DND-41 (cell line): Measurements from ENCODE around the gene OR6T1.

Source experiments
- ATAC-seq: fragments of 200-7000 bp; cut with Tn5 transposase; 3 replicates; pipeline ENCODE4 v1.9.1; 2021; ENCODE audit warnings: low read depth; ENCODE audit not compliant: insufficient read depth
- DNase-seq: peaks from one replicate; pipeline ENCODE4 v3.0.0-alpha.2; 2020
- H2AFZ ChIP-seq: 2 replicates; pipeline ENCODE4 v1.6.0; 2012; ENCODE audit warnings: low read depth, low read length
- H3K27ac ChIP-seq: 2 replicates; pipeline ENCODE4 v1.5.1; 2012; ENCODE audit warnings: low read length, inconsistent platforms
- H3K27me3 ChIP-seq: fragments of 200-600 bp; sonication (generic); 2 replicates; pipeline ENCODE4 v1.6.0; 2012; ENCODE audit warnings: low read length, mild to moderate bottlenecking, inconsistent platforms; ENCODE audit not compliant: insufficient read depth, poor library complexity
- H3K36me3 ChIP-seq: 2 replicates; pipeline ENCODE4 v1.5.1; 2012; ENCODE audit warnings: low read length, inconsistent platforms; ENCODE audit not compliant: insufficient read depth
- H3K4me1 ChIP-seq: 2 replicates; pipeline ENCODE4 v1.5.1; 2012; ENCODE audit warnings: mild to moderate bottlenecking, low read length; ENCODE audit not compliant: insufficient read depth
- H3K4me2 ChIP-seq: 2 replicates; pipeline ENCODE4 v1.6.0; 2012; ENCODE audit warnings: mild to moderate bottlenecking, moderate library complexity, low read length, inconsistent platforms; ENCODE audit not compliant: insufficient read depth
- H3K4me3 ChIP-seq, 2 experiments: fragments of 200-600 bp in 1 of 2; shearing (Covaris generic) in 1 of 2; 2 replicates each; pipeline ENCODE4 v1.5.1; 2012 to 2016; ENCODE audit warnings: inconsistent platforms in 2 of 2, low read length in 2 of 2, mild to moderate bottlenecking in 2 of 2, low read depth in 1 of 2, moderate library complexity in 1 of 2
- H3K79me2 ChIP-seq: 2 replicates; pipeline ENCODE4 v1.6.0; 2012; ENCODE audit warnings: low read length, inconsistent platforms; ENCODE audit not compliant: insufficient read depth
- H3K9ac ChIP-seq: 2 replicates; pipeline ENCODE4 v1.6.0; 2012; ENCODE audit warnings: low read depth, mild to moderate bottlenecking, inconsistent platforms, low read length, moderate library complexity
- H3K9me3 ChIP-seq: 2 replicates; pipeline ENCODE4 v1.5.1; 2012; ENCODE audit warnings: low read length, moderate library complexity, mild to moderate bottlenecking, inconsistent platforms; ENCODE audit not compliant: insufficient read depth, severe bottlenecking
- H4K20me1 ChIP-seq: 2 replicates; pipeline ENCODE4 v1.6.0; 2012; ENCODE audit warnings: low read length; ENCODE audit not compliant: insufficient read depth
- EZH2 ChIP-seq: IDR thresholded peaks from 3 replicates; pipeline ENCODE4 v1.6.1; 2012; ENCODE audit warnings: borderline replicate concordance, low read depth, mild to moderate bottlenecking, moderate library complexity, low read length, inconsistent platforms; ENCODE audit not compliant: severe bottlenecking
- TF ChIP-seq, protein P1 (sequence below): IDR thresholded peaks from 2 replicates; pipeline ENCODE4 v1.5.1; 2012; ENCODE audit warnings: borderline replicate concordance, low read length, moderate library complexity, mild to moderate bottlenecking; ENCODE audit not compliant: poor library complexity, severe bottlenecking; ENCODE audit errors: extremely low read depth

Gene OR6T1

DNA sequence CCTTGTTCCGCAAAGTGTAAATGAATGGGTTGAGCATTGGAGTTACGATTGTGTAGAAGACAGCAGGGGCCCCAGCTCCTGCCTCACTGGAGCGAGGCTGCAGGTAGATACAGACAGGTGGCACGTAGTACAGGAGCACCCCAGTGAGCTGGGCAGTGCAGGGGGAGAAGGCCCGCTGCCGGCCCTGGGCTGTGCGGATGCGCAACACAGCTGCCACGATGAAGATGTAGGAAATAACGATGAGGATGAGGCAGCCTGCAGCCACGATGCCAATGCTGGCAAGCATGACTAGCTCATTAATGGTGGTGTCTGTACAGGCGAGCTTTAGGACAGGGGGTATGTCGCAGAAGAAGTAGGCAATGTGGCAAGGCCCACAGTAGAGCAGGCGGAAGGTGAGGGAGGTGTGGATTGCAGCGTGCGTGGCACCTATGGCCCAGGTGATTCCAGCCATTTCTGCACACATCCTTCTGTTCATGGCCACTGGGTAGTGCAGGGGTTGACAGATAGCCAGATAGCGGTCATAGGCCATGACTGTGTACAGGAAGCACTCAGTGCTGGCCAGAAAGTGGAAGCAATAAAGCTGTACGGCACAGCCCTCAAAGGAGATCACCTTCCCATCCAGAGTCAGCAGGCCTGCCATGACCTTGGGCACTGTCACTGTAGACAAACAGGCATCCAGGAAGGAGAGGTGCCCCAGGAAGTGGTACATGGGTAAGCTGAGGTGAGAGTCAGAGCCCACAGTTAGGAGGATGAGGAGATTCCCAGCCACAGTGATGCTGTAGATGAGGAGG lies 33.3 kb upstream of the OR6T1 start:
- no peak overlapping the region for H2AFZ ChIP-seq
- no peak overlapping the region for H3K27ac ChIP-seq
- no peak overlapping the region for H3K9ac ChIP-seq
- no peak for ATAC-seq
- no peak for TF ChIP-seq EZH2
- TF ChIP-seq, protein P1, sequence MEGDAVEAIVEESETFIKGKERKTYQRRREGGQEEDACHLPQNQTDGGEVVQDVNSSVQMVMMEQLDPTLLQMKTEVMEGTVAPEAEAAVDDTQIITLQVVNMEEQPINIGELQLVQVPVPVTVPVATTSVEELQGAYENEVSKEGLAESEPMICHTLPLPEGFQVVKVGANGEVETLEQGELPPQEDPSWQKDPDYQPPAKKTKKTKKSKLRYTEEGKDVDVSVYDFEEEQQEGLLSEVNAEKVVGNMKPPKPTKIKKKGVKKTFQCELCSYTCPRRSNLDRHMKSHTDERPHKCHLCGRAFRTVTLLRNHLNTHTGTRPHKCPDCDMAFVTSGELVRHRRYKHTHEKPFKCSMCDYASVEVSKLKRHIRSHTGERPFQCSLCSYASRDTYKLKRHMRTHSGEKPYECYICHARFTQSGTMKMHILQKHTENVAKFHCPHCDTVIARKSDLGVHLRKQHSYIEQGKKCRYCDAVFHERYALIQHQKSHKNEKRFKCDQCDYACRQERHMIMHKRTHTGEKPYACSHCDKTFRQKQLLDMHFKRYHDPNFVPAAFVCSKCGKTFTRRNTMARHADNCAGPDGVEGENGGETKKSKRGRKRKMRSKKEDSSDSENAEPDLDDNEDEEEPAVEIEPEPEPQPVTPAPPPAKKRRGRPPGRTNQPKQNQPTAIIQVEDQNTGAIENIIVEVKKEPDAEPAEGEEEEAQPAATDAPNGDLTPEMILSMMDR = no peak
- H3K4me2 ChIP-seq = no peak overlapping the region
- no peak overlapping the region for H3K4me3 ChIP-seq
- no peaks in the 10 kb centered on the region for H3K4me1 ChIP-seq
- no peaks in the 10 kb centered on the region for H3K36me3 ChIP-seq
- no peaks in the 10 kb centered on the region for H3K9me3 ChIP-seq
- no peaks in the 10 kb centered on the region for H3K27me3 ChIP-seq
- DNase-seq = no peak
- no peaks in the 10 kb centered on the region for H4K20me1 ChIP-seq
- H3K79me2 ChIP-seq = no peaks in the 10 kb centered on the region

DNA sequence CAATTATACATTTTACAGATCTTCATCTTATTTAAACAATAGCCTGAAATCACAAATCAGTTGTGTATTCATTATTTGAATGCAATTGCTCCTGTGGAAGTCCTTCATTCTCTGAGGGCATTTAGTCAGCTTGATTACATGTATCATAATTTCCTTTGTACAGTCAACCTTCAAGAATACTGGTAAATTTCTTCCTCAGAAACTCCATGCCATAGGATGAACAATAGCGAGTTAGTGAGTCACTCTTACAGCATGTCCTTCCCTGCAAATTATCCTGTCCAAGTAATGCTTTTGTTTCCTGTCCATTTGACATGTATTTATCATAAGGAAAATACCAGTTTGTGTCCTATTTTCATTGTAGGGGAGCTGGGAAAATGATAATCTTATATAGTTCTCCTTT lies 30.2 kb upstream of the OR6T1 start:
- ATAC-seq = no peak
- H3K36me3 ChIP-seq = no peaks in the 10 kb centered on the region
- DNase-seq = no peak
- no peak overlapping the region for H3K9ac ChIP-seq
- no peaks in the 10 kb centered on the region for H3K79me2 ChIP-seq
- no peak overlapping the region for H3K4me3 ChIP-seq
- H3K4me1 ChIP-seq = no peaks in the 10 kb centered on the region
- no peak overlapping the region for H3K27ac ChIP-seq
- H4K20me1 ChIP-seq = no peaks in the 10 kb centered on the region
- TF ChIP-seq EZH2 = no peak
- H3K27me3 ChIP-seq = no peaks in the 10 kb centered on the region
- H3K9me3 ChIP-seq = no peaks in the 10 kb centered on the region
- no peak overlapping the region for H2AFZ ChIP-seq
- H3K4me2 ChIP-seq = no peak overlapping the region

GRCh38 chr11:123956752-123957151 lies 13.1 kb upstream of the OR6T1 start:
- Histone ChIP-seq H3K36me3 (no peaks in the 10 kb centered on the region), H4K20me1 (no peaks in the 10 kb centered on the region), H3K9me3 (no peaks in the 10 kb centered on the region), H3K4me3 (no peak overlapping the region), H3K27ac (no peak overlapping the region), H3K4me1 (no peaks in the 10 kb centered on the region), H3K9ac (no peak overlapping the region), H3K4me2 (no peak overlapping the region), H2AFZ (no peak overlapping the region), H3K79me2 (no peaks in the 10 kb centered on the region), H3K27me3 (no peaks in the 10 kb centered on the region)
- no peak for ATAC-seq
- TF ChIP-seq, protein P1 = no peak
- no peak for TF ChIP-seq EZH2
- no peak for DNase-seq

- H3K79me2 ChIP-seq = no peaks in the 10 kb centered on the region
- H3K27me3 ChIP-seq = peaks cover 12% of the 10 kb centered on the region
- no peaks in the 10 kb centered on the region for H4K20me1 ChIP-seq
- no peak overlapping the region for H3K4me3 ChIP-seq
- no peak overlapping the region for H3K9ac ChIP-seq
- DNase-seq (no peak), ATAC-seq (no peak)
- no peak overlapping the region for H3K4me2 ChIP-seq
- H3K36me3 ChIP-seq = no peaks in the 10 kb centered on the region
- no peaks in the 10 kb centered on the region for H3K9me3 ChIP-seq
- no peak overlapping the region for H3K27ac ChIP-seq
- no peak overlapping the region for H2AFZ ChIP-seq
- H3K4me1 ChIP-seq = no peaks in the 10 kb centered on the region
- TF ChIP-seq, protein P1 = no peak
- no peak for TF ChIP-seq EZH2
Measured at GRCh38 chr11:123945132-123945531, 1.5 kb upstream of the OR6T1 start.
